Stimulated activated CD4-positive, alpha-beta T cell treated with anti-CD3 and anti-CD28 coated beads, Interleukin-12 subunit alpha, Interleukin-12 subunit beta, amount 100 ng/mL, for 48 hours (primary cell): ENCODE data around the gene CYP8B1.

Experiments used
- DNase-seq, 3 donors: peaks; one replicate each; pipeline ENCODE4 v3.0.0-alpha.2; 2020; ENCODE audit warnings: low read depth in 2 of 3, low spot score in 1 of 3

Gene CYP8B1

GRCh38 chr3:42853739-42854302, 21.9 kb downstream of the CYP8B1 start:
- DNase-seq = no peak

DNA sequence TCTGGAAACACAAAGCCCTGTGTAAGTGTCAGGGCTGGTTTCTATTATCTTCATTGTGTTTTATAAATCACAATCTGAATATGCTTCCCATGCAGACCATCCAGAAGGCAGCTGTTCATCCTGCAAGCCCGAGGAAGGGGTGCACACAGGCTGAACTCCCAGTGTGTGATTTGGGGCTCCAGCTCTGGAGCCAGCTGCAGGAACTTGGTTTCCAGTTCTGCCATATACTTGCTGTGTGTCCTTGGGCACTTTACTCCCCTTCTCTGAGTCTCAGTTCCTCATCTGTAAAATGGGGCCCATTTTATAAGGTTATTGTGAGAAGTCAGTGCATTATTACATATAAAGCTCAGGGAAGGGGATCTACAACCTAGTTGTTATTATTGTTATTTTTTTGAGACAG, 22.6 kb downstream of the CYP8B1 start:
- DNase-seq = no peak

- DNase-seq = no peak
These were observed 23.2 kb downstream of the CYP8B1 start for GRCh38 chr3:42852441-42852840.

DNA sequence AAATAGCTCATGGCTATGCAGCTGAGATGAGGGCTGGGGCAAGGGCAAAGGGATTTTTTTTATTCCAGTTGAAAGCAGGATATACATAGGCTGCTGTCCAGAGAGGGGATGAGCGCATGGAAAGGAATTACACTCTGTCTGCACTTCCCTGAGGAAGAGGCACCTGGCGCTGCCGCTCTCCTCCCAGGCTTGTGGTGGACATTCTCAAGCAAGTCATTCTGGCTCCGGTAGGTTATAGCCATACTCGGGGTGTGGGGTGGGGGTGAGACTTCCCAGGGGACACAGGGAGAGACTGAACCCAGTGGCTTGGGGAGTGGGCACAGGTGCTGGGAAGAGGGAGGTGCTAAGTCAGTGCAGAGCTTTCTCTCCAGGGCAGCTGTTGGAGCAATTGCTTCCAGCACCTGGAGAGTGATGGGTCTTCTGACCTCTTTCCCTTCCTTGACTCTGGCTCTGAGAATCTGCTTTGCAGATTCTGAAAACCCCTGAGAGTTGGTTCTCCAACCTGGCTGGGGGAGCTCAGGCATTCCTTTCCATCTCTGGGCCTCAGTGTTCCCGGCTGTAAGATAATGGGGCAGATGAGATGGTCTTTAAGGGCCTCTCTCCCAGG, 24.3 kb downstream of the CYP8B1 start:
- no peak for DNase-seq

DNA sequence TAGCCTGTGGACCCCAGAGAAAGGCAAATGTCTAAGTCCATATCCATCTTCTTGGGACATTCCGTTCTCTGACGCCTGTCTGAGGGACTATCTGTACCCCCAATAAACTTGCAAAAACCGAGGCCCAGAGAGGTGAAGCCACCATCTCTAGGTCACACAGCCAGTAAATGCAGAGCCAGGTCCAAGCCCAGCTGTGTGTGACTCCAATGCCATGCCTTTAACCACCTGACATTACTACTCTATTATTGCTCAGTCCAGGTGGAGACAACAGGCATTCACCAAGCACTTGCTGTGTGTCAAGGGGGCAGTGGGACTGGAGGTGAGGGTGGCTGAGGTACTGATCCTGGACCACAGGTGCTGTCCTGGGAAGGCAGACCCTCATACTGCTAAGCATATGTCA, 25.4 kb downstream of the CYP8B1 start:
- no peak for DNase-seq

DNA sequence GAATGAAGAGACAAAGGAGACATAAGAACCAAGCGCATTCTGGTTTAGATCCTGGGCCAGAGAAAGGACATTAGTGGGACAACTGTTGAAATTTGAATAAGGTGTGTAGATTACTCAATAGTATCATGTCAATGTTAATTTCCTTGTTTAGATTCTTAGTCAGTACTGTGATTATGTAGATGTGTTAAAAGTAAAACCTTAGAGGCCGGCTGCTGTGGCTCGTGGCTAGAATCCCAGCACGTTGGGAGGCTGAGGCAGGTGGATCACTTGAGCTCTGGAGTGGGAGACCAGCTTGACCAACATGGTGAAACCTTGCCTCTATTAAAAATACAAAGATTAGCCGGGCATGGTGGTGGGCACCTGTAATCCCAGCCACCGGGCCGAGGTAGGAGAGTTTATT, 26.7 kb downstream of the CYP8B1 start:
- DNase-seq = no peak

DNA sequence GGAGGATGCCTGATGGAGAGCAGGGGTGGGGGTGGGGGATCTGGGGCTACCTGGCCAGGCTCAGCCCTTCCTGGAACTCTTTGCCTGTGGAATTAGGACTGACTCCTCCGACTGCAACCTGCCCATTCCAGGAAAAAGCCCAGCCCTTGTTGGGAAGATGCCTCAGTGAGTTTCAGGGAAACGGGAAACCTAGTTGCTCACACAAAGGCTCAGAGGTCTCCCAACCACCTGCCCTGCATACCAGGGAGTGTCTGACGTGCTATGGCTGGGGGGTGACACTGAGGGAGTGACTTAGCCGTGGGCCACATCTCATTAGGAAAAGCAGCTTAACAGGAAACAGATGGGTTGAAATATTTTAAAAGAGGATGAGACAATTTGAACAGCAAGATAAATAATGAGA, 27.9 kb downstream of the CYP8B1 start:
- no peak for DNase-seq

DNA sequence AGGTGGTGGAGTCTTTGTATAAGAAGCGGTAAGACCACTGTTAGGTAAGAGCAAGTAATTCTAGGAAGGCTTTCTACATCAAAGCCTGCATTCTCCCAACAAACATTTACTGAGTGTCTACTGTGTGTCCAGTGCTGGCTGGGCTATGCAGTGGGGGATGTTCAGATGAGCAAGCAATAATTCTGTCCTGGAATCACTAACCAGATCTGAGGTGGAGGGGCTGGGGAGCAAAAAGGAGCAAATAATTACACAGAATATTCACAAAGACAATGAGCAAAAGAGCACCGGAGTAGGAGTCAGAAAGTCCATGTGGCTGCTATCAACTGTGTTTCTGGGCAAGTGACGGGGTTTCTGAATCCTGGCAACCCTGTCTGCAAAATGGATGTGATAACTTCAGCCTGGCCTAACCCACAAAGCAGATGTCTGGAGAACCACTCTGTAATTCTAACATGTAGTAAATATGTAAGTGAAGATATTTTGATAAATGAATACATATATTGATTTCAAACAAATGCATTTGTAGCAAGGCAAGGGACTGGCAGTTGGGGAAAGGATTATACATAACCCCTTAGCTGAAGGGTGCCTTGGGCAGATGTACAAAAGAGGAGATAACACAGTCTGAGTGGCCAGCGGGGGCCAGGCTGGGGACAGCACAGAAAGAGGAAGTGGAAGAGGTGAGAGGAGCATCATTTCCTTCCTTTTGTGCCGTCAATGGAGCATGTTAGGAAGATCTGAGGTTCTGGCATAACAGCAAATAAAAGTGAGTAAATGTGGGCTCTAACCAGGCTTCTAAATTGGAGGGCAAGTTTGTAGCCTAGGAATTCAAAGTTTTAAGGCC, 28.8 kb downstream of the CYP8B1 start:
- no peak for DNase-seq

DNA sequence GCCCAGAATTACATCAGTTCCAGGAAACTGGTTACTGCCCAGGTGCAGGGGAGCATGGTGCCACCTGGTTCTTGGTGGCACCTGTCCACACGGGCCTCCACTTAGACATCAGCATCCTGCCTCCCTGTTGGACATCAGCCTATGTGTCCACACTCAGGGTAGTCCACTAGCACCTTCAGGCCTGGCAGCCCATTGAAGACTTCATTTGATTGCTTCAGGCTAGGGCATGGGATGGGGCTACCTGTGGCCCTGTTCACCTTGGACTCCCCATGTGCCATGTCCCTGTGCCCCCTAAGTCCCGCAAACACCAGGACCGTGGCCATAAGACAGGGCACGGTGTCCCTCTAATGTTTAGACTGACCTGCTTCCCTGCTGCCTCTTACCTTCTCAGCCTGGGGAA, 30.9 kb downstream of the CYP8B1 start:
- no peak for DNase-seq

DNA sequence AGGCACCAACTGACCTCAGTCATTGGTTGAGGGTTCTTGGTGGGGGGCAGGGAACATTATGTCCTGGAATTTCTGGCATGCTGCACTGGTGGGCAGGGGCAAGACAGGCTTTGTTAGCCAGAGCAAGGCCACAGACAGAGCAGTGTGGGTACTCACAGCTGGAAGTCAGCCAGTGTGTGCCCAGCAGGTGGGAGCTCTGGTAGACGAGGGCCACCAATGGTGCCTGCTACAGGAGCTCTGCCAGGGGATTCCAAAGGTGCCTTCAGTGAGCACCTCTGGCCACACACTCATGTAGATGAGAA, 31.3 kb downstream of the CYP8B1 start:
- DNase-seq = no peak

DNA sequence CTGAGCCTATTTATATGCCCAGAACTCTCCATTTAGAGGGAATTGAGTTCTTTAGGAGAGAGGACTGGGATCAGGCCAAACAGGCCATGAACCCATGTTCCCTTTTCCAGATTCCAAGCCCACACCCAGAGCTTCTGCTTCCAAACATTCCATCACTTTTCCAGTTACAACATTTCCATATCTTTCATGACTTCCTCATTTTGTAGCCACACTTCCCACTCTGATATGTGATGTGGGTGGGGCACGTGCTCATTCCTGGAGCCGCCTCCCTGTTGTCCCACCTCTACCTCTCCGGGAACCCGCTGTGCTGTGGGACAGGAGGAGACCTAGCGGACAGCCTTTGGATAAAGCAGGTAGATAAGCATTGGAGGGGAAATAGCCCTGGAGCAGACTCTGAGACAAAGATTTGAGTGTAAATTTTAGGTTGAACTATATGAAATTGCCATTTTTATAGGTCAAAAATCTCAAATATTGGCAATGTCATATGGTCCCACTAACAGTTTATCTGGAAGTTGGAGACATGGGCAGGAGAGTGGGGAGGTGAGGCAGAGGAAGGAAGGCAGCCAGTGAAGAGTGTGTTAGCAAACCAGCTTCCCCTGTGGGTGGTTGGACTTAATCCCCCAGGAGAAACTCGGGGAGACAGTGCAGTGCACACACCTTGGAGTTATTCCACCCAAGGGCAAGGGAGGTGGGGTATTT, 31.8 kb downstream of the CYP8B1 start:
- no peak for DNase-seq

DNA sequence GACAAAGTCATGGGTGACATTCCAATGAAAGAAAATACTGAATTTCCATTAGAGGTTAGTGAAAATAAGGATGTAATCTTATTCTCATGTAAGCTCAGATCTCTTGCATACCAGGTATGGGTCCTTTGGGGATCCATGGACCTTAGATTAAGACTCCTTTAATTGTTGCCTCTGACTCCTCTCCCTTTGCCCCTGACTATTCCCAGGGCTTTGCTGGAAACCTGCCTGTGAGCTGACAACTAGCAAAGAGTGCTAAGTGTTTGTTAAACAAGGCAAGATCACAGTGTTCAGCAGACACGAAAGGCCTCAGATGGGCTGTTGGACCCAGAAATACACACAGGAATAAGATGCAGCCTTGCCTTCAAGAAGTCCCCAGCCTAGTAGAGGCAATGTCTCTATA, 34.3 kb downstream of the CYP8B1 start:
- no peak for DNase-seq

DNA sequence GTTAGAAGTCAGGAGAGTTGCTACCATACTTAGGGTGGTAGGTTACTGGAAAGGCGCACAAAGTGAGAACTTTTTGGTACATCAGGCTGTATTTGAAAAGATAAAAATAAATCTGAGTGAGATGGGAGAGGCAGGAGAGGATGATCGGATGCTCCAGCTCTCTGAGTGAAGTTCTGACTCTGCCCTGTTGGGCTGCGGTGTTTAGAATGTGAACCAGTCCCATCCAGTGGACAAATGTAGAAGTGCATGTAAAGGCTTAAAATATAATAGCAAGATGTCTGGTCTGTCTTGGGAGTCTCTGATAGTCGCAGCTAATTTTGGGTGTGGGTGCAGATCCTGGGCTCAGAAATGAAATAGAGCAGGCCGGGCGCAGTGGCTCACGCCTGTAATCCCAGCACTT, 36.1 kb downstream of the CYP8B1 start:
- peak in 1 of 3 donors; percentile 16 for DNase-seq

DNA sequence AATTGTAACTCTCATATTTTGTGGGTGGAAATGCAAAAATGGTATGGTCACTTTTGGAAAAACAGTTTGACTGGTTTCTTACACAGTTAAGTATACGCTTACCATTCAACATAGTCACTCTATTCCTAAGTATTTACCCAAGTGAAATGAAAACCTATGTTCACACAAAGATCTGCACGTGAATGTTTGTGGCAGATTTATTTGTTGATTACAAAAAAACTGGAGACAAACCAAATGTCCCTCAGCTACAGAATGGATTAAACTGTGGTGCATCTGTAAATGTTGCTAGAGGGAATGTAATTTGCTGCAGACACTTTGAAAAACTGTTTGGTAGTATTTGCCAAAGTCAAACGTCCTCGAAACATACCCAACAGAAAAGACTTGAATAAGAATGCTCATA, 37.1 kb downstream of the CYP8B1 start:
- no peak for DNase-seq

DNA sequence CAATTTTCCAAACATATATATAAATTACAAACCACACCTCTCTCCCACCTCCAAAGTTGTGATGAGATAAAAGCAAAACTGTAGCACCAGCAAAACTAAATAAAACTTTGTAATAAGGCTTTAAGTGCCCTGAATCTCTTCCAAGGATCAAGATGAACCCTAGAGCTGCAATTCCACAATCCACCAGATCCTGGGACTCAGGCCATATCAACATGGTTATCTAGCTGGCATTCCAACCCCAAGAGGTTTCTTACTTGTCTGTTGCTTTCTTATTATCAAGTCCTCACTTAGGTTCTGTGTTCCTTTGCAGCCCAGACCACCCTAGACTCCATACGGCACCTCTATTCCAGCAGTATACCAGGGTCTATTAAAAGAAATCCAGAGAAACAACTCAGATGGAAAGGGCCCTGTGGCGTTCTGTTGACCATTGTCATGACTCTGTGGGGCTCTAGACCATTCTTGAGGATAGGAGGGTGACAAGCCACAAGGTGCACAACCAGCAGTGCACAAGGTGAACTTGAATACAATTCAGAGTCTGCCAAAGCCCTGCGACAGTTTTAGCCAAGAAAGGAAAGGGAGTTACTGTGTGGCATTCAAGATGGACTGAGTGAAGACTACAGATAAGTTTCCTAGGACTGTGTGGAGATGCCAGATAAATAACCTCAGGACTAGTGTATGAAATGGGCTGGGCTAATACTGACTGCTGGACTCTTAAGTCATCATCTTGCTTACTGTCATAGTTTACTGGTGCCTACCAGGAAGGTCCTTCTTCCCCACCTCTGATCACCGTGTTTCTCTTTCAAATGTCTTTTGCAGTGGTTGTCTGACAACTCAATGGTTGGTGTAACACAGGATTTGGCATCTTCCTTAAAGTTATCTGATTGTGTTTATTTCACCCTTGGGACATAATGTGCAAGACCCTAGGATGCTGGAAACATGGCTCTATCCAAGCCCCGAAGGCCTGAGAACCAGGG, 39.2 kb downstream of the CYP8B1 start:
- DNase-seq = no peak

DNA sequence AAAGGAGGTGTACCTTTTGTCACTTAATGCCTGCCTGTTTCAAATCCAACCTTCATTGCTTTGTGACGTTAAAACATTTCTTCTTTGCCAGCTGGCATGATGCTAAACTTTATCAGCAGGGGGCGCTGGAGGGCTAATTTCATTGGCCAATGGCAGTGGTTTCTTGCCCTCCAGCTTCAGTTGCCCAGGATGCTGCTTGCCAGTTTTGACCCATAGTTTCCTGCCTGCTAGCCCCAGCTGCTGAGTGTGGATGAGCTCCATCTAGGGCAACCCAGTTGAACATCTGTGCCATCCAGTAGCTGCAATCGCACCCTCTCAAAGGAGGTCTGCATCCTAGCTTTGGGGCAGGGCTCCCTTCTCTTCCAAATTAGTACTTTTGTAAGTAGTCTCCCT, 44.4 kb downstream of the CYP8B1 start:
- DNase-seq = peak; percentile 69 to 87 (median 72)

DNA sequence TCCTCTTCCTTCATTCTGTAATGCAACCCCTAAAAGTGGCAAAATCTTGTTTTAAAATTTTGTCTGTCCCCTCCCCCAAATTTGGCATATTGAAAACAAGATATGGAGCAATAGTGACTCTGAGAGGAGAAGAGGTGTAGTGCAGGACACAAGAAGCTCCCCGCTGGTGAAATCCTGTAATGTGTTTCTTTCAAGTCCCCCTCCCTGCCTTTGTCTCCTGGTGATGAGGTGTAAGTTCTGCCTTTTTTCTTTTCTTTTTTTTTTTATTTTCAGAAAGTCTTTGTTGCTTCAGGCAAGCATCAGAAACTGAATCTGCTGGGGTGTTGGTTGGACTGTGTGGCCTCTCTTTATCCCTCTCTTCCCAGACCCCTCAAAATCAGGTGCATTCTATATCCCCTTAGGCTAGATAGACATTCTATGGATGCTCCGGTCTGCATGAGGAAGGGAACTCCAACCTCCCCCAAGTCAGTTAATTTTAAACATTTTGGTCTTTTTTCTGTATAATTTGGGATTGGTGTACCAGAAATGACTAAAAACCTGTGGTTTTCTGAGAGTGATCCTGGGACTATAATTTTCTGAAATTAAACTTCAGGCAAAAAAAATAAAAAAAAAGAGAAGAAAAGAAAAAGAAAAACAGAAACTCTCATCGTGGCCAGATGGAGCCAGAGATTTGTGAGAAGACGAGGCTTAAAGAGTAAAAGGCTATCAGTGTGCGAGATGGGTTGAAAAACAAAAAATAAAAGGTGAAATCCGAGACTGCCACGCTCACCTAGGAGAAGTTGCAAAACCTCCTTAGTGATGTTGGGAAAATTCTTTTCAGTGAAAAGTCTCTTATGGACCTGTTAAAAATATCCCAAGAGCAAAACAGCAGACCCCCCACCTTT, 45.0 kb downstream of the CYP8B1 start:
- DNase-seq = no peak

DNA sequence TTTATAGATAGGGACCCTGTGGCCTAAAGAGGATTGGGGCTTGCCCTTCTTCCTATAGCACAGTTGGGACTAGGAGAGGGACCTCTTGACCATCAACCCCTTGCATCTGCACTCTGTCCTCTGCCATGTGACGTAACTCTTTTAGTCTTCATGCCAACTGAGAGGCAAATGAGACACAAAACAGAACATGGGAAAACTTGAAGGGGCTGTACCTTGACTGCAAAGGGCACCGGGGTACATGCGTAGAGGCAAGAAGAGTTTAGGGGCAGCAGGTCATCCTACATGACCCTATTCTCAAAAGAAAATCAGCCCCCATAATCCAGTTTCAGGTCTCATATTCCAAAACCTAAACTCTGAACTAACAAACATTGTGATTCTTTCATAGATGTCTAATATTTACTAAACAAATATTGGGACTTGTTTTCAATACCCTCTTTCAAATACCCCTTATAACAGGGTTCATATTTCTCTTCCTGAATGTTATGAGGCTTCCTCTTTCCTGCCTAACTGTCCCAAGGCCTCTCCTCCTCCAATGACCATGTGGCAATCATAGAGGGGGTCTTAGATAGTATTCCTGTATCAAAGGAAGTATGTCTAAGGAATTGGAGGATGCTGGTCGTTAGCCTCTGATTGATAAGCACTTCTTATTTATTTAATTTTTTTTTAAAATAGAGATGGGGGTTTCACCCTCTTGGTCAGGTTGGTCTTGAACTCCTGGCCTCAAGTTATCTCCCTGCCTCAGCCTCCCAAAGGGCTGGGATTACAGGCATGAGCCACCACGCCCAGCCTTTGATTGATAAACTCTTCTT, 45.8 kb downstream of the CYP8B1 start:
- no peak for DNase-seq

DNA sequence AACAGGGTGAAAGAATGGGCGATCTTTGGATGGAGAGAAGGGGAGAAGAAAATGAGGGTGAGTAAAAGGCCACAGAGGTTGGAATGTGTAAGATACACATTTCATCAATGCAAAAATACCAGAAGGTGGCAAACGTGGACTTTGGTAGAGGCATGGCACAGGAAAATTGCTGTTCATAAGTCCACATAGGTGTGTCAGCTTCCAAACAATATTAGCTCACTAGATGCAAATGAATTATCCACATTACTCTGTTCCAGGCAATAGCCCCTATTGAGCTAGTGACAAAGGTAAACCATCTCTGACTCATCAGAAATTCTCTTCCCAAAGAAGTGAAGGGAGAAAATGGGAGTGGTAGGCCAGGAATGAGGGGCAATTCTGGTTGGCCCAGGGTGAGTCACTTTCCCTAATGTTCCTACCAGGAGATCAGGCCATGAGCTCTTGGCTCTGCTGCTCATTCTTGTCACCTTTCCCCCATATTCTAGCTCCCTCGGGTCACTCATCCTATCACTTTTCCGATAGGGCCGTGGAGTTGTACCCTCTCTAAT, 46.5 kb downstream of the CYP8B1 start:
- DNase-seq = no peak
